Measurements from ENCODE around the gene SNPH.

Gene SNPH

DNA sequence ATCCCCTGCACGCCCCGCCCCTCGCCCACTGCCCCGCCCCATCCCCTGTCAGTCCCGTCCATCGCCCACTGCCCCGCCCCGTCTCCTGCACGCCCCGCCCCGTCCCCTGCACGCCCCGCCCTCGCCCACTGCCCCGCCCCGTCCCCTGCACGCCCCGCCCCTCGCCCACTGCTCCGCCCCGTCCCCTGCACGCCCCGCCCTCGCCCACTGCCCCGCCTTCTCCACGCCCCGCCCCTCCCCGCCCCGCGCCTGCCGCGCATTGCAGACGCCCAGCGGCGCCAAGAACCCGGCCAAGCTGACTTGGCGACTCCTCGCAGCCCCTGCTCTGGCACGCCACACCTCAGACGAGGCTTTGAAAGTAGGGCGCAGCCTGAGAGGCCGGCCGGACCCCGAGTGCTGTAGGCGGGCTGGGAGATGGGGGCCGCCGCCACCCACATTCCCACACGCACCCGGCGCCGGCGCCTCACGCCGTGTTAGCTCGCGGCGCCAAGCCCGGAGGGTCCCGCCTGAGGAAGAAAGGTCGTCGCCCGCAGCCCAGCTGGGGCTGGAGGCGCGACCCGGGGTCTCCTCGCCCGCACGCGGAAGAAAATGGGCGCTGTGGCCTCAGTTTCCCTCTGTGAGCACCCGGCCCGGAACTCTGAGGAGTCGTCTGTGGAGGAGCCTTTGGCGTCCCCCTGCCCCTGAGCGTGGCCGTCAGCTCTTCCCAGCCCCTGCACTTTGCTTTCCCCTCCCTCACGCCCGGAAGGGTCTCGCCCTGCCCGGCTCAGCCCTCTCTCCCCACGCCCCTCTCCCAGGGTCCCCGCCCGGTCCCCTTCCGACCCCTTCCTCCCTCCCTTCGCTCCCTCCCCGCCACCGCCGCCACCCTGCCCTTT, 40.1 kb upstream of the SNPH start, which contains the start of gene RAD21L1:
RAD21L1 (plus strand) TSS at position 262 of the 872 bp plus-strand sequence. CDS start 2,410 bp downstream, outside the sequence.
- no peak within 1 kb of the TSS for H3K4me3 ChIP-seq (ENCODE audit: low read depth, low read length)
- peak; percentile 49 for DNase-seq (ENCODE audit: low read depth)
- TF ChIP-seq MYC (IDR thresholded peaks at IDR 0.05; ENCODE audit: low read depth, low read length), result no peak
- TF ChIP-seq, protein P1, sequence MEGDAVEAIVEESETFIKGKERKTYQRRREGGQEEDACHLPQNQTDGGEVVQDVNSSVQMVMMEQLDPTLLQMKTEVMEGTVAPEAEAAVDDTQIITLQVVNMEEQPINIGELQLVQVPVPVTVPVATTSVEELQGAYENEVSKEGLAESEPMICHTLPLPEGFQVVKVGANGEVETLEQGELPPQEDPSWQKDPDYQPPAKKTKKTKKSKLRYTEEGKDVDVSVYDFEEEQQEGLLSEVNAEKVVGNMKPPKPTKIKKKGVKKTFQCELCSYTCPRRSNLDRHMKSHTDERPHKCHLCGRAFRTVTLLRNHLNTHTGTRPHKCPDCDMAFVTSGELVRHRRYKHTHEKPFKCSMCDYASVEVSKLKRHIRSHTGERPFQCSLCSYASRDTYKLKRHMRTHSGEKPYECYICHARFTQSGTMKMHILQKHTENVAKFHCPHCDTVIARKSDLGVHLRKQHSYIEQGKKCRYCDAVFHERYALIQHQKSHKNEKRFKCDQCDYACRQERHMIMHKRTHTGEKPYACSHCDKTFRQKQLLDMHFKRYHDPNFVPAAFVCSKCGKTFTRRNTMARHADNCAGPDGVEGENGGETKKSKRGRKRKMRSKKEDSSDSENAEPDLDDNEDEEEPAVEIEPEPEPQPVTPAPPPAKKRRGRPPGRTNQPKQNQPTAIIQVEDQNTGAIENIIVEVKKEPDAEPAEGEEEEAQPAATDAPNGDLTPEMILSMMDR (IDR thresholded peaks at IDR 0.05; ENCODE audit: low read depth, low read length), result no peak

DNA sequence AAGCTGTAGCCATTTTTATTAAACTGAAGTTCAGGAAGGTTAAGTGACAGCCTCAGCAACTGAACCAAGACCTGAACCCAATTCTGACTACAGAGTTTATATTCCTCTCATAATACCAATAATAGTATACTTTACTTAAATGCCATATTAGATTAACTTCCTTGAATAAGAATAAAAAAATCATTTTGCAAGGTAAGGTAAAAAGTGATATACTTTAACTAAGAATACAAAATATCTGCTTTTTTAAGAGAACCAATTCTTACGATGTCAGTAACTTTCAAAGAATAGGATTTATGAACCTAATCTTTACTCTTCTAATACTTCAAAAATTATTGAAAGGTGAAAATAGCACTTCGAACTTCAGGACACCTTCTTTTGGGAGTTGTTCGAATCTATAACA, 36.6 kb upstream of the SNPH start:
- DNase-seq (ENCODE audit: low read depth), result no peak
- TF ChIP-seq POLR2A (IDR thresholded peaks at IDR 0.05; ENCODE audit: extremely low read depth, insufficient read length) (no peak), MYC (IDR thresholded peaks at IDR 0.05; ENCODE audit: low read depth, low read length) (no peak)
- TF ChIP-seq, protein P1 (IDR thresholded peaks at IDR 0.05; ENCODE audit: low read depth, low read length), result no peak
- TF ChIP-seq, protein P2, sequence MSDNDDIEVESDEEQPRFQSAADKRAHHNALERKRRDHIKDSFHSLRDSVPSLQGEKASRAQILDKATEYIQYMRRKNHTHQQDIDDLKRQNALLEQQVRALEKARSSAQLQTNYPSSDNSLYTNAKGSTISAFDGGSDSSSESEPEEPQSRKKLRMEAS (IDR thresholded peaks at IDR 0.05; ENCODE audit: low read depth, low read length), result no peak
- no peak overlapping the region for H3K4me3 ChIP-seq (ENCODE audit: low read depth, low read length)

DNA sequence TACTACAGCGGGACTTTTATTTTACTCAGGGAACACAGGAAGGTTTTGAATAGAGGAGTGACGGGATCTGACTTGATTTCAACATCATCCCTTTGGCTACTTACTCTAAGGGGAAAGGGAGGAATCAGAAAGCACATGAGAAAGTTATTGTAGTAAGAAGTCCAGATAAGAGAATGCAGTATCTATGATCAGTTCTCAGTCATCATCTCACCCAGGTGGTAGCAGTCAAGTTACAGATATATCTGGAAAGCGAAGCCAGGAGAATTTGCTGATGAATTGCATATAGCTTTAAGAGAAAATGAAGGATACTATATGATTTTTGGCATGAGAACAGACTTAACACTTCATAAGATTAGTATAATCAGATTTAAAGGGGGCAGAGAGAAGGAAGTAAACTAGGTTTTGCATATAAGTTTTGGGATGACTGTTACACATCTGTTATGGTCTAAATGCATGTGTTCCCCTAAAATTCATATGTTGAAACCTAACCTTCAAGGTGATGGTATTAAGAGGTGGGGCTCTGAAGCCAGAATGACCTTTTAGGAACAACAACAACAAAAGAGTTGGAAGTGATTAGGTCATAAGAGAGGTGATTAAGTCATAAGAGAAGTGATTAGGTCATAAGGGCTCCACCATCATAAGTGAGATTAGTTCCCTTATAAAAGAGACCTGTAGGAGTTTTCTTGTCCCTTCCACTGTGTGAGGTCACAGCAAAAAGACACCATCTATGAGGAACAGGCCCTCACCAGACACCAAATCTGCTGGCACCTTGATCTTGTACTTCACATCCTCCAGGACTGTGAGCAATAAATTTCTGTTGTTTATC, 33.6 kb upstream of the SNPH start:
- H3K4me3 ChIP-seq (ENCODE audit: low read depth, low read length), result no peak overlapping the region
- DNase-seq (ENCODE audit: low read depth), result no peak
- TF ChIP-seq POLR2A (IDR thresholded peaks at IDR 0.05; ENCODE audit: extremely low read depth, insufficient read length) (no peak), MYC (IDR thresholded peaks at IDR 0.05; ENCODE audit: low read depth, low read length) (no peak)
- TF ChIP-seq, protein P2 (IDR thresholded peaks at IDR 0.05; ENCODE audit: low read depth, low read length), result no peak
- TF ChIP-seq, protein P1 (IDR thresholded peaks at IDR 0.05; ENCODE audit: low read depth, low read length), result no peak

DNA sequence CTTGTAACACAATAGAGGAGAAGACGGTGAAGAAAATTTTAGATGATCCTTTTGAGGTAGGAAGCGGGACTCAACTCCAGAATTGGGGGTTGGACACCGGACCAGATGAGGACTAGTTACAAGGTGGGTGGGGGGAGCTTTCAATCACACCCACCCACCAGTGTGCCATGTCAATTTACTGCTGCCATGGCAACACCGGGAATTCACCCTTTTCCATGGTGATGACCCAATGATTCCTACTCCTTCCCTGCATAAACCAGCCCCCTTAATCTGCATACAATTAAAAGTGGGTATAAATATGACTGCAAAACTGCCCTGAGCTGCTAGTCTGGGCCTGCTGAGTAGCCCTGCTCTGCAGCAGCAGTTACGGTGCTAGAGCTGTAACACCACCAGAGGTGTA, 25.5 kb upstream of the SNPH start:
- TF ChIP-seq, protein P2 (IDR thresholded peaks at IDR 0.05; ENCODE audit: low read depth, low read length), result no peak
- TF ChIP-seq POLR2A (IDR thresholded peaks at IDR 0.05; ENCODE audit: extremely low read depth, insufficient read length) (no peak), MYC (IDR thresholded peaks at IDR 0.05; ENCODE audit: low read depth, low read length) (no peak)
- TF ChIP-seq, protein P1 (IDR thresholded peaks at IDR 0.05; ENCODE audit: low read depth, low read length), result no peak
- H3K4me3 ChIP-seq (ENCODE audit: low read depth, low read length), result no peak overlapping the region
- no peak for DNase-seq (ENCODE audit: low read depth)

DNA sequence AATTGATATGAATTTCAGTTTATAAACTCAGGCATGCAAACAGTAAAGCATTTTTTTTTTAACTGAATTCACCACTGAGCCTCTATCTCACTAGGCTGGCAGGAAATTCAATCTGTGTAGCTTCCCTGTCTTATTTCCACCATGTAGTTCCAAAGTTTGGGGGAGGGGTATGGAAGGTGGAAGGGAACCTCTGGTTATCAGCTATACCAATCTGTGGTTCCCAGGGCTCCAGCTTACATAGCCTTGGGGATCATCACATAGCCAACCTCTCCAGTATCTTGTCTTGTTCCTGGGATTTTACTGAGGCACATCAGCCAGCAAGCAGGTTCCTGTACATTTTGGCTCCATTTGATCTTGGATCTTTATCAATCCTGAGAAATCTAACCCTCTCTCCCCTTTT, 24.6 kb upstream of the SNPH start:
- no peak for DNase-seq (ENCODE audit: low read depth)
- H3K4me3 ChIP-seq (ENCODE audit: low read depth, low read length), result no peak overlapping the region
- TF ChIP-seq, protein P2 (IDR thresholded peaks at IDR 0.05; ENCODE audit: low read depth, low read length), result no peak
- TF ChIP-seq, protein P1 (IDR thresholded peaks at IDR 0.05; ENCODE audit: low read depth, low read length), result no peak
- TF ChIP-seq POLR2A (IDR thresholded peaks at IDR 0.05; ENCODE audit: extremely low read depth, insufficient read length), result no peak
- TF ChIP-seq MYC (IDR thresholded peaks at IDR 0.05; ENCODE audit: low read depth, low read length), result no peak

Data from NB4 (cell line).